H54 (cell line): Measurements from ENCODE around the gene PRR5L.

Source experiments
- DNase-seq: peaks from one replicate; pipeline ENCODE4 v3.0.0; 2011; ENCODE audit warnings: low spot score, mixed read lengths; ENCODE audit not compliant: insufficient read length
- FAIRE-seq: peaks from 3 replicates; lab custom pipeline; 2011; peaks lifted over from hg19 to GRCh38; lab: Jason Lieb, UNC
- POLR2A ChIP-seq: IDR thresholded peaks from 2 replicates; pipeline ENCODE4 v1.6.1; 2011; ENCODE audit warnings: low read depth, mild to moderate bottlenecking, low read length

The PRR5L gene

DNA sequence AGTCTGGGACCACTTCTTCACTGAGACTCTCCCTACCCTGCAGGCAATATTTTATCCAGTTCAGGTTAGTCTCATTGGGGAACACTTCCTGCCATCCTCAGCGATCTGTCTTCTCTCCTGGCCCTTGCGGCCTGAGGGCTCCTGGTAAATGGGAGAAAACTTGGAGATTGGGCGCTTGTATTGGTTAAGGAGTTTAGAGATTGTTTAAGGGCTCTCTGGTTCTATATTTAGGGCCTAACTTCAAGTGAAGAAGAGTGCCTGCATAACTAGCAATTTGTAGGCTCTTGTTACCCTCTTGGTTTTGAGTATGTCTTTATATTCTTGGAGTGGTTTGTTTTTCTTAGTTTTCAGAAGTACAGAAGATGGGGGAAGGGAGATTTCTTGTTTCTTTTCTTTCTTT is 141.3 kb downstream of the PRR5L start:
- DNase-seq: no peak
- FAIRE-seq: no peak
- no peak for TF ChIP-seq POLR2A

DNA sequence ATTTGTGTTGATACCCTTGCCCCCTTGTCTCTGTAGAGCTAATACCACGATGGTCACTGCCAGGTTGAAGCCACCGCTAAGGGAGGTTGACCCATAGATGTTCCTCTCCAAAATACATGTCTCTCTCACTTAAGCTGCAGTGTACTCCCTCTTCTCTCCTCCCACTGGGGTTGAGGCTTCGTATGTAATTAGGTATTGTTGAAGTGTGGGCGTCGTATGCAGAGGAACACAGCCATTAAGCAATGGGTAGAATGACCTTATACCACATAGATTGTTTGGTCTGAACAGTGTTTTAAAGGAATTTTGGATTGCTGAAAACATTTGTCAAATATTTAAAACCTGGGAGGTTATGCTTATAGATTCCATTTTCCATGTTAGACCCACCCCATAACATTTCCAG is 142.0 kb downstream of the PRR5L start:
- DNase-seq (no peak), FAIRE-seq (no peak)
- TF ChIP-seq POLR2A: no peak

DNA sequence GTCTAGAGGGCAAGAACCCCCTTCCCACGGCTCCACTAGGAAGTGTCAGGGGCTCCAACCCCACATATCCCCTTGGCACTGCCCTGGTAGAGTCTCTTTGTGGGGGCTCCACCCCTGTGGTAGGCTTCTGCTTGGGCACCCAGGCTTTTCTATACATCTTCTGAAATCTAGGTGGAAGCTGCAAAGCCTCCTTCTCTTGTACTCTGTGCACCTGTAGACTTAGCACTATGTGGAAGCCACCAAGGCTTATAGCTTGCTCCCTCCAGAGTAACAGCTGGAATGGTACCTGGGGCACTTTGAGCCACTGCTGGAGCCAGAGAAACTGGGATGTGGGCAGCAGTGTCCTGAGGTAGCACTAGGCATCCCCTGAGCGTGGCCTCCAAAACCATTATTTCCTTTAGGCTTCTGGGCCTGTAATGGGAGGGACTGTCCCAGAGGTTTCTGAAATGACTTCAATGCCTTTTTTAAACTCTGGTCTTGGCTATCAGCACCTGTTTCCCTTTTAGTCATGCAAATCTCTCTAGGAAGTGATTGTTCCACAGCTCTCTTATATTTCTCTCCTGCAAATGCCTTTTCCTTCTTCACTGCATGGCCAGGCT is 145.6 kb downstream of the PRR5L start:
- FAIRE-seq: no peak
- TF ChIP-seq POLR2A: no peak

DNA sequence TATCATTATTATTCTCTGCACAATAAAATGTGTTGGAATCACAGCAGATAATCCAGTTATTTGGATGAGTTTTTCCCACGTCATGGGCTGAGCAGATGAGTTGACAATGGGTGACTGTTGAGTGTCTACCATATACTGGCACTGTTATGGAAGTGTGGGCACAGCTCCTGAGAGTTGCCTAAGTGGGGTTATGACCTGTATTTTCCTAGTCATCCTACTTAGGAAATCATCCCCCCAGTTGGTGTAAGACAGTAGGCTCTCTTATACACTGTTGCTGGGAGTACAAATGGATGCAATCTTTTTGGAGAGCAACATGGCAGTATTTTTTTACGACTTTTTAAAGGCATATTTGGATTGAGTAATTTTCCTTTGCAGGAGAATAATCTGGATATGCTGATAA is 147.6 kb downstream of the PRR5L start:
- no peak for FAIRE-seq
- DNase-seq: no peak
- no peak for TF ChIP-seq POLR2A

More for the DNA sequence above, 145.6 kb downstream of the PRR5L start:
- DNase-seq: no peak

DNA sequence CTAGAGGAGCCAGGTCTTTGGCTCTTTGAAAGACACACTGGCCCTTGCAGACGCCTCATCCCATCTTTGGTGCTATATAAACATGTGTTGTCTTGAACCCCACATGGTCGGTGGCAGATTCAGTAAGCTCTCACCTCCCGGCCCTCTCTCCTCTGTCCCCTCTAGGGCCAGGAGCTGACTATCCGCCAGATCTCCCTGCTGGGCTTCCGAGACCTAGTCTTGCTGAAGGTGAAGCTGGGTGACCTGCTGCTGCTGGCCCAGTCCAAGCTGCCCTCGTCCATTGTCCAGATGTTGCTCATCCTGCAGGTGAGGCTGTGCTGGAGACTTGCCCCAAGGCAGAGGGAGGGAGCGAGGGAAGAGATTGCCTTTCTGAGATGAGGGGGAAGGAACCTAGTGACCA is 150.0 kb downstream of the PRR5L start:
- no peak for TF ChIP-seq POLR2A
- FAIRE-seq (no peak), DNase-seq (no peak)

DNA sequence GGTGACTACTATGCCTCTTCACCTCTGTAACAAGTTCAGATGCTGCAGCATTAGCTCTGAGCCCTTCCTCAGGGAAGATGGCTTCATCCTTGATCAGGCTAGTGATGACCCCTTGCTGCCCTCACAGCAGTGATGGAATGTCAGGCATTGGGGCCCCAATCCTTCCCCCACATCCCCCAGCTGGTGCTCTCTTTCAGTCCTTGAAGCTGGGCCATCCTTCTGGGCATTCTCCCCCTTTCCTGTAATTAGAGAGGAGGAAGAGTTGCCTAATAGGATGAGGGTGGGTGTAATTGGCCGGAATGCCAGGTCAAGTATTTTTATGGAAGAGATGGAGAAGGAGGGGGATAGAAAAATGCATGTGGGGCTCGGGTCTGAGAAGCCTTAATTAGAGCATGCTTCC is 151.4 kb downstream of the PRR5L start:
- no peak for TF ChIP-seq POLR2A
- no peak for DNase-seq
- no peak for FAIRE-seq

DNA sequence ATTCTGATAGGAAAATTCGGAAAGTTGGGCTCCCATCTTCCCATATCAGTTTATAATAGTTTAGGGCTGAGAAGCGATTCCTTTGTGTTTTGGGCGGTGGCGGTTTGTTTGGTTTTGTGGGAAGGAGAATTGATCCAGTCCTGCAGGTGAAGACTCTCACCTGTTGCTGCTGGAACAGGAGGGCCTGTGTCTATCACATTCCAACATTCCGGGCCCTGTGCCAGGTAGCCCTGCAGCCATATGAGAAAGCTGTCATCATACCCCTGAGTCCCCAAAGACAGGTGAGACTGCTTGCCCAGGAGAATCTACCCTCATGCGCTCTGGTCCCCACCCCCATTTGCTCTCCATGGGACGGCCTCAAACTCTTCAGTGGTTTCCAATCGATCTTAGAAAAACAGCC is 151.9 kb downstream of the PRR5L start:
- DNase-seq: no peak
- no peak for FAIRE-seq
- TF ChIP-seq POLR2A: no peak

DNA sequence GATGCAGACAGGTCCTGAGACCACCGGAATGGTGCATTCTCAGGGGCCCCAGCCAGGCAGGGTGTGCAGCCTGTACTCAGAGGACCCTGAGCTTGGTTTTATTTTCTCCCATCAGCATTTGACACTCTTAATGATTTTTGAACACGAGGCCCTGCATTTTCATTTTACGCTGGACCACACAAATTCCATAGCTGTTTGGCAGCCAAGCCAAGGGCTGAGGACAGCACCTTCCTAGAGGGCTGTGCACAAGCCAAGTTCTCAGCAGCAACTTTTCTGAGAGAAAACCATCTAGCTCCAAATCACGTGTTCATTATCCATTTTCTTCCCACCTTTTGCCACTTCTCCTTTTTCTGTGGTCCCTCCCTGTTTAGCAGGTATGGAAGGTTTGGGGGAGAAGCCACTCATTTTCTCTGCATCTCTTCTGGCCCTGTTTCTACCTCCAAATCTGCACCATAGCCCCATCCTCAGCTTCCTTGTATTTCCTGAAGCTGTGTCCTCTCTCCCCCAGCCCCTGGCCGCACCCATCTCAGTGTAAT is 153.5 kb downstream of the PRR5L start:
- DNase-seq (no peak), FAIRE-seq (no peak)
- no peak for TF ChIP-seq POLR2A

DNA sequence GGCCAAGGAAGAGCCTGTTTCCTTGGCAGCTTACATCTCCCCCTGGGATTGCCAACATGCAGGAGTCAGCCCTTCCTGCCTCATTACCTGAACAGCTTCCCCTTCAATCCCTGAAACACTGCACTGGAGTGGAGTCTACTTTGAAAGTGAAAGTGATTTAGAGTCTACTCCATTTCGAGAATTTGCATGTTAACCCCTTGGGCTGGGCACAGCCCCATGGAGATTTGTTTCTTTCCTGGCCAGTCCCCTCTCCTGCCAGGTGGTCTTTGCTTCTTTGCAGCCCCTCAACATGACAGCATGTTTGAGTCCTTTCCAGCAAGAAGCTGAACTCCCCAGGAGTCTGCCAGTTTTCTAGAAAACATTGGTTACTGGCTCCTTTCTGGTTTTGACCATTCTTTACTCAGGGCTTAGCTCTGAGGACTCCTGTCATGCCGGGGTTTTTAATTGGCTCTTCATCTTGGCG is 154.1 kb downstream of the PRR5L start:
- no peak for TF ChIP-seq POLR2A
- FAIRE-seq (no peak), DNase-seq (no peak)

DNA sequence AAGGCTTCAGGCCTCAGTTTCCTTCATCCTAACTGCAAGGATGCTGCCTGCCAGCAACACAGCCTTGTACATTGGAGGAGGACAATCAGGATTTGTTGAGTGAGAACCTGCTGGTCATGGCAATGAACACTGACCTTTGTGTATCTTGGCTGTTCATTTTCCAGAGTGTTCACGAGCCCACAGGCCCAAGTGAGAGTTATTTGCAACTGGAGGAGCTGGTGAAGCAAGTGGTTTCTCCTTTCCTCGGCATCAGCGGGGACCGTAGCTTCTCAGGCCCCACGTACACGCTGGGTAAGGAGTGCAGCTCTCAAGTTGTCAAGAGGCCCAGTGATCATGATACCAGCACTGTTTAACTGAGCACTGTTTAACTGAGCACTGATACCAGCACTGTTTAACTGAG is 155.0 kb downstream of the PRR5L start:
- TF ChIP-seq POLR2A: no peak
- no peak for FAIRE-seq
- DNase-seq: no peak

DNA sequence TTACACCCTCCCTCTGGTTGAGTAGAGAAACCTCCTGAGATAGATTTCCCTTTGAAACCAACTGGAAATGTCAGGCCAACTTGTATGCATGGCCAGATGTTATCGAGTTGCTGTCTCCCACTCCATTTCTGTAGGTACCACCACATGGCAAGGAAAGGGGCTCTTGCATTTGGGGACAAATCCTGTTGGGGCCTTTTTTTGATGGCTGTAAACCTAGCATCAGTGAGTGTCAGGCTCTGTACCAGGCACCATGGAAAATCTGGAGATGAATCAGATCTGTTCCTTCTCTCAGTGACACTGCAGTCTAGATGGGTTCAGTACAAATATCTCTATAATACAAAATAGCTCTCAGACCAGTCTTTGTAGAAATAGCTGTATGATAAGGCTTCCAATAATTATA is 155.6 kb downstream of the PRR5L start:
- TF ChIP-seq POLR2A: no peak
- DNase-seq: no peak
- no peak for FAIRE-seq

DNA sequence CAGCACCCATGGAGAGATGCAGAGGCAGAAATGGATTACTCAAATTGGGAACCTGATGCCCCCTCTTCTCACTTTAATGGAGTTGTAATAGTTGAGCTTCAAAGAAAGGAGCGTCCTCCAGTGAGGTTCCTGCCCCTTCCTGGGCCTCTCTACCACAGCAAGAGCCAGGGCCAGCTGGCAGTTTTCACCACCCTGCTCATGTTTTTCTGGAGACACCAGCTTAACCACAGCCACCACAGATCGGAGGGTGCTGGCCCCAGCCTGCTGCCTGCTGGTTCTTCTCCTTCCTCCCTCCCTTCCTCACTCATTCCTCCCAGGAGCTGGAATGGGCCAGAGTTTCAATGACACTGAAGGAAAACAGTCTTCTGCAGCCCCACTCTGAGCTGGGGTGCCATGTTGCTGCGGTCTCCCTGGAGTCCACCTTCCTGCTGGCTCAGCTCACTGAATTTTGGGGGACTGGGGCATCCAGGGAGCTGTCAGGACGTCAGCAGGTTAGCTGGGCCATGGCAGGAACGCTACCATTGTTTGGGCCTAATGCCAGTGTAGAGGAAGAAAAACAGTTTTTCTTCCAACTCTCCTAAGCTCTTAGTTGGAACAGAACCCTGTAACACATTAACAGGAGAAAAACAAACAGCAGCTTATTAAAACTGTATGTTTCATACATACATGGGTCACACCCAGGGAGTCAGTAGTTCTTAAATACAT is 156.3 kb downstream of the PRR5L start:
- TF ChIP-seq POLR2A: no peak
- FAIRE-seq: no peak
- DNase-seq: no peak

DNA sequence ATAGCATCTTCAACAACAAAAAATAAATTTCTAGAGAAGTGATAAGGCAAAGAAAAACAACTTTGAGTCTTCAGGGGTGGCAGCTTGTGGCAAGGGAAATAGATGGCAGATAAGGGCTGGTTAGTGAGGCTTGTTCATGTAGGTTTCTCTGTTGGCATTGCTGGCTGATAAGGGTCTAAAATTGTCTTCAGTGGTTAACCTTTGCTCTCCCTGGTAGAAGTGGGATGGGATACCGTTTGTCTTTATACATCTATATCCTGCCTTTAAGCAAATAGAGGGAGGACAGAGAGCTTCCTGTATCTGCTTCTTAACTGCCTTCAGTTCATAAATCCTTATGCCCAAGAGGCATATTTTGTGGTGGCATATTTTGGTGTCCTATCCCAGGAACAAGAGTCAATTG is 156.9 kb downstream of the PRR5L start:
- FAIRE-seq (no peak), DNase-seq (no peak)
- no peak for TF ChIP-seq POLR2A

DNA sequence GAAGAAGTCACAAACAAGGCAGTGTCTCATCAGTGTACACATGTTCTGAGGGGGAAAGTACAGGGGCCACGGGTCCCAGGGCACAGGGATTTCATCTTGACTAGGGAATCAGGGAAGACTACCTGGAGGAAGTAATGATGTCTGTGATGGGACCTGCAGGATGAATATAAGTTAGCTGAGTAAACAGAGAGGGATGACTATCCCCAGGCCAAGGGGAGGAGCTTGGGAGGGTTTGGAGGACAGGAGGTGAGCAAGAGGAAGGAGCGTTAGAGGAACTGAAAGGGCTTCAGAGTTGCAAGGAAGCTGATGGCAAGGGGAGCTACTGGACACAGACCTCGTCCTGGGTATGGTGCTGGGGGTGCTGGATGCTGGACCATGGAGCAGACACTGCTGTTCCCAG is 157.6 kb downstream of the PRR5L start:
- FAIRE-seq: no peak
- DNase-seq: peak; percentile 27
- TF ChIP-seq POLR2A: no peak

DNA sequence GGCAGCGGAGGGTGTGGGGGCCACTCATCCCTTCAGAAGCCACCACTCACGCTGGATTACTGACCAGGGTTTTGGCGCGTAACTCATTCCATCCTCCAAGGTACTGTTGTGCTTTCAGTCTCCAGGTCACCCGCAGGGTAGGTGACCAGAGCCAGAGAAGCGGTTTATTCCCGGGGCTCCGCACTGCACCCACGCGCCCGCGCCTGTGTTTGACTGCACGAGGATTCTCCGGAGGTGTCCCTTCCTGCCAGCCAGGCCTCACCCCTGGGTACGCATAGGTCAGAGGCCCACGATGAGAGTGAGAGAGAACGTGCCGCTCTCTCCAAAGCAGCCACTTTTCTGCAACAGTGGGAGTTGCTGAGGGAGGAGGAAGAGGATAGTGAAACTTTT is 158.5 kb downstream of the PRR5L start:
- TF ChIP-seq POLR2A: no peak
- no peak for DNase-seq
- no peak for FAIRE-seq
